COLO829 (cell line): ENCODE results near the gene NOS2.
"Not testable (repeated sequence)": the region's sequence is repeated elsewhere in the genome, so short reads cannot be mapped to it uniquely, and the experiment has no call there.

Source experiments
- DNase-seq: peaks from one replicate; pipeline ENCODE4 v3.0.0; 2012; ENCODE audit warnings: low spot score

The NOS2 gene

GRCh38 chr17:27754549-27754948 lies 45.8 kb downstream of the NOS2 start:
- no peak for DNase-seq

- not testable (repeated sequence) for DNase-seq
These were observed 46.6 kb downstream of the NOS2 start for GRCh38 chr17:27753726-27754125.

- not testable (repeated sequence) for DNase-seq
These were observed 47.3 kb downstream of the NOS2 start for GRCh38 chr17:27752831-27753619.

- DNase-seq = no peak
These were observed 48.5 kb downstream of the NOS2 start for GRCh38 chr17:27751622-27752490.

GRCh38 chr17:27751166-27751565 lies 49.2 kb downstream of the NOS2 start:
- no peak for DNase-seq

- DNase-seq = not testable (repeated sequence)
These were observed 50.7 kb downstream of the NOS2 start for GRCh38 chr17:27749562-27750150.

- DNase-seq = no peak
These were observed 51.9 kb downstream of the NOS2 start for GRCh38 chr17:27748360-27748825.

GRCh38 chr17:27747462-27748359 lies 52.6 kb downstream of the NOS2 start:
- no peak for DNase-seq

- no peak for DNase-seq
These were observed 53.4 kb downstream of the NOS2 start for GRCh38 chr17:27746881-27747280.

GRCh38 chr17:27746320-27746719 lies 54.0 kb downstream of the NOS2 start:
- not testable (repeated sequence) for DNase-seq

- DNase-seq = not testable (repeated sequence)
These were observed 55.0 kb downstream of the NOS2 start for GRCh38 chr17:27745207-27745830.

- no peak for DNase-seq
These were observed 56.9 kb downstream of the NOS2 start for GRCh38 chr17:27743281-27743885.

GRCh38 chr17:27741971-27742575 lies 58.3 kb downstream of the NOS2 start:
- DNase-seq = no peak

GRCh38 chr17:27741361-27741861 lies 58.9 kb downstream of the NOS2 start:
- no peak for DNase-seq

- DNase-seq = not testable (repeated sequence)
These were observed 59.8 kb downstream of the NOS2 start for GRCh38 chr17:27740541-27740940.

- DNase-seq = no peak
These were observed 66.6 kb downstream of the NOS2 start for GRCh38 chr17:27733773-27734172.

- DNase-seq = not testable (repeated sequence)
These were observed 67.6 kb downstream of the NOS2 start for GRCh38 chr17:27732746-27733145.

- DNase-seq = not testable (repeated sequence)
These were observed 74.3 kb downstream of the NOS2 start for GRCh38 chr17:27725982-27726381.

GRCh38 chr17:27721797-27722196 lies 78.5 kb downstream of the NOS2 start:
- no peak for DNase-seq
